GM21367 (cell line): ENCODE measurements around the gene CHCHD3.

Source experiments
- ATAC-seq: cut with Tn5 transposase; IDR thresholded peaks from one replicate; pipeline ENCODE4 v1.9.1; 2021; ENCODE audit not compliant: unreplicated experiment

Gene CHCHD3

GRCh38 chr7:133081599-133082389, at the start of gene CHCHD3:
CHCHD3 (minus strand) TSS chr7:133082090; CDS start chr7:133081937, 153 bp downstream.
- peak; percentile 99 for ATAC-seq

- ATAC-seq, result no peak
Measured at GRCh38 chr7:133130166-133130565, 48.3 kb upstream of the CHCHD3 start.

- ATAC-seq, result no peak
Measured at GRCh38 chr7:133126422-133126821, 44.5 kb upstream of the CHCHD3 start.

DNA sequence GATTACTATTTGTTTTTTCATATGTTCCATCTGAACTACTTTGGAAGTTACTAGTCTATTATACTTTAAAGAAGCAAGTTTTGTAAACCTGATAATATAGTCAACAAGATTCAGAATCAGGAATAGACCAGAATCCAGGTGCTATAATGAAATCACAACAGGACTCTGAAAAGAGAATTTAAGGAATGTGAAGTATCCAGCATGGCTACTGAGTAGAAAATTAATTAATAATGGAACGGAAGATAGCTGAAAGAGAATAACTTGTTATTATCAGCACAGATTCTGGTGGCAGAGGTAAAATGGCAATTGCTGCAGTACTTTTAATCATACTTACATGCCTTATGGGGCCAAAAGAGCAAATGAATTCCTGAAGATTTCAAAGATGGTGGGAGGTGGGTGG, 43.1 kb upstream of the CHCHD3 start:
- ATAC-seq, result no peak

DNA sequence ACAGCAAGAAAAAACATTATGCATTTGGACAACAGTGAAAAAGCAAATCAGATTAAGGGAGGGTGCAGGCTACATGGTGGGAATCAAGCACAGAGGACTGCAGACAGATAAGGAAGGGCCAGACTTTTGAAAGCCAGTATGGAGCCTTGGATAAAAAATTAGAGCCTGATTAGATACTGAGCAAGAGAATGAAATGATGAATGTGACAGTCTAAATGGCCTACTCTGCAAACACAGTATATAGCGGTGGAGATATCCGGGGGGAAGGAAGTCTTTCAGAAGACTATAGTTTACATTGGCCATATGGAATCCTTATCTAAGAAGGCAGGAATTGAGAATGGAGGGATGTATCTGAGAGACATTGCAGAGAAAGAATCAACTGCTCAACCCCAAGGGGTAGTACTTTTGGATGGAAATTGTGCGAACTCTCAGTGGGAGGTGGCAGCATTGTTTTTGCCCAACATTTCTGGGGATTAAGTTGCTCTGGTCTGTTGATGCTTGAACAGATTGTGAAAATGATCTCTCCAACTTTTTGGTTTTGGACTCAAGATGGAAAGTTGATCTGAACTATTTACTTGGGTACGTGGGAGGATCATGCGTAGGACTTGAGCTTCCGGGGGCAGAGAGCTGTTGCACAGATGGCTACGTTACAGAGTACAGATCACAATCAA, 39.4 kb upstream of the CHCHD3 start:
- no peak for ATAC-seq

DNA sequence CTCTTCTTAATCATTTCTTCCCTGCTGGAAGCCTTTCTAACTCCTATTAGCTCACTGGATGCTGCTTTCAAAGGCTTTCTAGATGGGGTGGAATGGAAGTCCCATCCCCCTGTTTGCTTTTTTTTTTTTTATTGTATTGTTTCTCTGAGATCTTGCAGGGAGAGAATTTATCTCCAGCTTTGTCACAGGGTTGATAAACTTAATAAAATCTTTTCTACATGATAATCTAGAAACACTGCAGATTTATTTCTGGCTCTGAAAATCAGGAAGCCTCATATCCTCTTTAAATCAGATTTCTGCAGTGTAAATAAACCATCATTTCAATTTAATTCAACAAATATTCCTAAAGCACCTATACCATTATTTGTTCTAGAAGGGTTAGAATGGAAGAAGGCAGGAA, 37.2 kb upstream of the CHCHD3 start:
- no peak for ATAC-seq

DNA sequence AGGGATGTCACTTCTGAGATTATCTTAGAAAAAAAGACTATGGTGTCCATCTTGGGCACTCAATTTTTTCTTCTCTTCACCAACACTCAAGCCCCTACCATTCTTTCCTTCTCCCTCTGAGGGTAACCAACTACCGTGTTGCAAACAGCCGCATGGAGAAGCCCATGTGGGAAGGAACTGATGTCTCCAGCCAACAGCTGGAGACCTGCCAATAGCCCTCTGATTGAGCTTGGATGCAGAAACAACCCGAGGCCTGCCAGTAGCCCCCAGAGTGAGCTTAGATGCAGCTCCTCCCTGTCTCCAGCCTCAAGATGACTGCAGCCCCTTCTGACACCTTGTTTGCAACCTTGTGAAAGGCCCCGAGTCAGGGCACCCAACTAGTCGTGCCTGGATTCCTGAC, 36.4 kb upstream of the CHCHD3 start:
- no peak for ATAC-seq

DNA sequence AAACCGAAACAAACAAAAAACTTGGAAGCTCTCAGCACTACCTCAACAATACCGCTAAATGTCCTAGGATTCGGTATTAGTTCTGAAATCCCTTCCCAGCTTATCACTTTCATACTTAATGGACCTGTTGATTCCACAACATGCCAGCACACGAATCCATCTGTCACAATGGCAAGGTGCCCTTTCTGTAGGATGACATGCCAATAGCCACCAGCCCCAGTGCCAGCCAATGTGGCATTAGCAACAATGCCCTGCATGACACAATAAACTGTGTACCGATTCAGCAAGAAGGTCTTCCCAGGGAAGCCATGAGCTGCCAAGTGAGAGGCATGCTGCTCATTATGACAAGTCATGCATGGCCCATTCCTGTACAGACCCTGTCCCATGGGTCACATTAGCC, 35.6 kb upstream of the CHCHD3 start:
- no peak for ATAC-seq

- no peak for ATAC-seq
Measured at GRCh38 chr7:133115596-133115995, 33.7 kb upstream of the CHCHD3 start.

GRCh38 chr7:133114519-133114918, 32.6 kb upstream of the CHCHD3 start:
- no peak for ATAC-seq

DNA sequence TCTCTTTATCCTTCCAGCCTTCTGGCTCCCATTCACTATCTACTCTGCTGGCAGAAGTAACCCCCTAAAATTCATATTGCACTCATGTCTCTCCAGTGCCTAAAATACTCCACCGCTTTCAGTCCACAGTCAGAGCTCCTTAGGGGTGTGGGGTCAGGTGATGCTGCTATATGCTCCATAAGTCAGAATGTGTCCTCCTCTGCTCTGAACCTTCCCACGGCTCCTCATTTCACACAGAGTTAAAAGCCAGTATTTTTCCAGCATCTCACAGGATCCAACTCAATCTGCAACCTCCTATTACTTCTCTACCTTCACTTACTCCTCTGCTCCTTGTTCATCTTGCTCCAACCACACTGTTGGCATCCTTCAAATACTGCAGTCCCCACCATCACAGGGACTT, 31.1 kb upstream of the CHCHD3 start:
- ATAC-seq, result no peak

GRCh38 chr7:133112335-133112734, 30.4 kb upstream of the CHCHD3 start:
- ATAC-seq, result no peak

DNA sequence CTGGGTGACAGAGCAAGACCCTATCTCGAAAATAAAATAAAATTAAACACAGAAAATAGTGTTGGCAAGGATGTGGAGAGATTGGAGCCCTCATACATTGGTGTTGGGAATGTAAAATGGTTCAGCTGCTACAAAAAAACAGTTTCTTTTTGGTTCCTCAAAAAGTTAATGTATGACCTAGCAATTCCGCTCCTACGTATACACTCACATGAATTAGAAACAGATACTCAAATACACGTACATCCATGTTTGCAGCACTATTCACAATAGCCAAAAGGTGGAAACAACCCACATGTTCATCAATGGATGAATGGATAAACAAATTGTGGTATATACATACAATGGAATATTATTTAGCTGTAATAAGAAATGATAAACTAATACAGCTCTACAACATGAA, 28.4 kb upstream of the CHCHD3 start:
- no peak for ATAC-seq

DNA sequence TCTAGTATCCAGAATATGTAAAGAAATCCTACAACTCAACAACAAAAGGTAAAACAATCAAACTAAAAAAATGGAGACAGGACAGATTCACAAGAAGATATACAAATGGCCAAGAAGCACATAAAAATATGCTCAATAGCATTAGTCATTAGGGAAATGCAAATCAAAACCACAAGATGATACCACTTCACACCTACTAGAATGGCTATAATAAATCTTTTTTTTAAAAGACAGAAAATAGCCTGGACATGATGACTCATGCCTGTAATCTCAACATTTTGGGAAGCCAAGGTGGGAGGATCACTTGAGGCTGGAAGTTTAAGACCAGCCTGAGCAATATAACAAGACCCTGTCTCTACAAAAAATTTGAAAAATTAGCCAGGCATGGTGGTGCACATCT, 27.9 kb upstream of the CHCHD3 start:
- ATAC-seq, result no peak

DNA sequence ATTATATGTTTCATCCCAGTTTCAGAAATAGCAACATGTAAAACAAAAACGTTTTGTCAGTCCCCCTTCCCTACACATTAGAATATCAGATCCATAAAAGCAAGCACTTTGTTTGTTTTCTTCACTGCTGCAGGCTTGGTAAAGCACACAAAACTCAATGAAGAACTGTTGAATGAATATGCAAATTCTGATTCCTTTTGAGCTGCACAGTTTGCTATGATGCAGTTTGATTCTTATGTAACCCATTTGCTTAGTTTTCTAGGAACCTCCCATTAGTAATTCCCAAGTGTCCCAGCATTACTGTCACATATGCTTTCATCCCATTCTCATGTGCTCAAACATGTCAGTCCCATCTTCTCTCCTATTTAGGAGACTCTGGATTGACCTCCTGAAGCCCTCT, 26.1 kb upstream of the CHCHD3 start:
- ATAC-seq, result no peak

GRCh38 chr7:133102276-133103060, 20.6 kb upstream of the CHCHD3 start:
- no peak for ATAC-seq

- ATAC-seq, result no peak
Measured at GRCh38 chr7:133099633-133100286, 17.9 kb upstream of the CHCHD3 start.

GRCh38 chr7:133095119-133095671, 13.3 kb upstream of the CHCHD3 start:
- no peak for ATAC-seq

DNA sequence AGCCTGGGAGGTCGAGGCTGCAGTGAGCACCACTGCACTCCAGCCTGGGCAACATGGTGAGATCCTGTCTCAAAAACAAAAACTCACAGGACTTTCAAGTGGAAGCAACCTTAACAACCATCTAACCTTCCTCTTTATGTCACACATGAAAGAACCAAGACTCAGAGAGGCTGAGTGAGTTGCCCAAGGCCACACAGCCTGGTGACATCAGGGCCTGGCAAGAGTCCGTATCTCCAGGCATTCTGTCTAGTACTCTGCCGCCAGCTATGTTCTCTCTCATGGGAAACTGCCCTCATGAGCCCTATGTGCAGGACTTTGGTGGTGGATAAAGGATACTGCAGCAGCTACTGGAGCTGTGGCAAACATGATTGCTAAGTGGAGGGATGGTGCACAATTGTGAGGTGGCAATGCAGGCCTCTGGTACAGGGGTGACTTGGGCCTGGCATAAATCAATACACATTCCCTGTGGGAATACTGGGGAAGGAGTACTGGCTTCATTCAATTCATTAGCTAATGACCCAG, 10.1 kb upstream of the CHCHD3 start:
- ATAC-seq, result no peak

DNA sequence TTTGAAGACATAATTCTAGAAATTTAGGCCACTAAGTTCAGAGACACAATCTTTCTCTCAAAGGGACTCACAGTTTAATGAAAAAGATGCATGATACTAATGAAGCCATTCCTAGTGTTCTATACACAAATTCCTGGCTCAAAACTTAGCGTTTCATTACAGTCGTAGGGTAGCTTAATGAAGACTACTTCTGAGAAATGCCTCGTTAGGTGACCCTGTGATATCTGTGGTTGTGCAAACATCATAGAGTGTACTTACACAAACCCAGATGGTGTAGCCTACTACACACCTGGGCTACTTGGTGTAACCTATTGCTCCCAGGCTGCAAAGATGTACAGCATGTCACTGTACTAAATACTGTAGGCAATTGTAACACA, 488 bp upstream of the CHCHD3 start:
- no peak for ATAC-seq

GRCh38 chr7:133081119-133081598, 731 bp downstream of the CHCHD3 start:
- ATAC-seq, result no peak
